IMR-90 (cell line): ENCODE data around the gene PDCD1LG2. TPM values are rescaled to one million over a fixed set of nuclear protein-coding genes. Genes with fewer than 3 reads are reported as not detected.
A peak's percentile ranks its signal among the peaks of the same experiment; 100 is the strongest.

Source experiments
- ATAC-seq: fragments of 200-7000 bp; cut with Tn5 transposase; 2 replicates; pipeline ENCODE4 v1.9.1; 2020; ENCODE audit warnings: low read depth, mild to moderate bottlenecking, moderate library complexity
- BruUV-seq: library from RNA; stranded (reverse); fragments of 400-500 nt; replicated peaks from 2 replicates; lab custom pipeline; 2021; lab: Mats Ljungman, UMichigan
- CTCF ChIA-PET: fragments of 300-600 bp; formaldehyde crosslinking; extraction: SDS; loops from one replicate; lab custom pipeline; 2021; ENCODE audit warnings: antibody characterized with exemption; lab: Yijun Ruan, JAX
- POLR2A ChIA-PET: fragments of 300-600 bp; sonication (Branson Sonifier 250); formaldehyde crosslinking; loops from one replicate; lab custom pipeline; 2022; ENCODE audit warnings: antibody characterized with exemption; ENCODE audit not compliant: unreplicated experiment; lab: Charles Lee
- DNase-seq: peaks from one replicate; pipeline ENCODE4 v3.0.0; 2013
- H2AFZ ChIP-seq: replicated peaks from 2 replicates; pipeline ENCODE3; 2013; ENCODE audit warnings: low read length, mild to moderate bottlenecking; ENCODE audit not compliant: poor library complexity
- H2AK5ac ChIP-seq: 2 replicates; pipeline ENCODE4 v1.6.1; 2013; ENCODE audit warnings: low read depth, low read length, inconsistent platforms
- H2AK9ac ChIP-seq: replicated peaks from 2 replicates; pipeline ENCODE3; 2013; ENCODE audit warnings: mild to moderate bottlenecking, low read depth, low read length, moderate library complexity; ENCODE audit not compliant: poor library complexity
- H2BK120ac ChIP-seq: 2 replicates; pipeline ENCODE4 v1.6.1; 2013; ENCODE audit warnings: low read depth, low read length, inconsistent platforms
- H2BK15ac ChIP-seq: 3 replicates; pipeline ENCODE4 v1.6.1; 2013; ENCODE audit warnings: low read depth, low read length, inconsistent platforms
- H2BK20ac ChIP-seq: 2 replicates; pipeline ENCODE4 v1.6.1; 2013; ENCODE audit warnings: low read depth, mild to moderate bottlenecking, inconsistent platforms, low read length, moderate library complexity
- H2BK5ac ChIP-seq: 2 replicates; pipeline ENCODE4 v1.6.1; 2013; ENCODE audit warnings: mild to moderate bottlenecking, low read depth, low read length, inconsistent platforms; ENCODE audit not compliant: poor library complexity, severe bottlenecking
- H3K14ac ChIP-seq: replicated peaks from 2 replicates; pipeline ENCODE4 v1.6.1; 2013; ENCODE audit warnings: low read depth, low read length, inconsistent platforms
- H3K18ac ChIP-seq: 2 replicates; pipeline ENCODE4 v1.6.1; 2013; ENCODE audit warnings: low read depth, low read length, control low read depth
- H3K23ac ChIP-seq: 2 replicates; pipeline ENCODE4 v1.6.1; 2013; ENCODE audit warnings: low read depth, low read length, inconsistent platforms
- H3K27ac ChIP-seq: 2 replicates; pipeline ENCODE4 v1.5.1; 2013; ENCODE audit warnings: mild to moderate bottlenecking, control low read depth, low read length; ENCODE audit not compliant: insufficient read depth
- H3K27me3 ChIP-seq: 2 replicates; pipeline ENCODE4 v1.6.1; 2013; ENCODE audit warnings: low read length; ENCODE audit not compliant: control insufficient read depth, insufficient read depth
- H3K36me3 ChIP-seq: 2 replicates; pipeline ENCODE4 v1.6.1; 2013; ENCODE audit warnings: low read length, mixed read lengths; ENCODE audit not compliant: control insufficient read depth, insufficient read depth
- H3K4ac ChIP-seq: 2 replicates; pipeline ENCODE4 v1.6.1; 2013; ENCODE audit warnings: low read depth, low read length, inconsistent platforms
- H3K4me1 ChIP-seq: 2 replicates; pipeline ENCODE4 v1.6.1; 2013; ENCODE audit warnings: low read length, mixed read lengths; ENCODE audit not compliant: control insufficient read depth, insufficient read depth
- H3K4me2 ChIP-seq: 2 replicates; pipeline ENCODE4 v1.6.1; 2013; ENCODE audit warnings: low read depth, mild to moderate bottlenecking, control low read depth, low read length, moderate library complexity
- H3K4me3 ChIP-seq: 2 replicates; pipeline ENCODE4 v1.5.1; 2013; ENCODE audit warnings: low read depth, mild to moderate bottlenecking, control low read depth, low read length, moderate library complexity; ENCODE audit not compliant: insufficient read depth
- H3K56ac ChIP-seq: 2 replicates; pipeline ENCODE4 v1.6.1; 2013; ENCODE audit warnings: low read length, inconsistent platforms; ENCODE audit not compliant: insufficient read depth; ENCODE audit errors: extremely low read depth
- H3K79me1 ChIP-seq, 2 experiments: 2 replicates each; pipeline ENCODE4 v1.6.1; 2013; ENCODE audit warnings: low read length in 2 of 2, inconsistent platforms in 1 of 2, low read depth in 1 of 2
- H3K9ac ChIP-seq: 2 replicates; pipeline ENCODE4 v1.6.1; 2013; ENCODE audit warnings: low read depth, low read length, control low read depth
- H3K9me1 ChIP-seq: 2 replicates; pipeline ENCODE4 v1.6.1; 2013; ENCODE audit warnings: low read length, inconsistent platforms; ENCODE audit not compliant: insufficient read depth
- H3K9me3 ChIP-seq: 2 replicates; pipeline ENCODE4 v1.6.1; 2013; ENCODE audit warnings: low read length; ENCODE audit not compliant: control insufficient read depth, insufficient read depth
- H4K20me1 ChIP-seq: 2 replicates; pipeline ENCODE4 v1.6.1; 2013; ENCODE audit warnings: low read length, inconsistent platforms; ENCODE audit not compliant: insufficient read depth
- H4K5ac ChIP-seq: 2 replicates; pipeline ENCODE4 v1.6.1; 2013; ENCODE audit warnings: mild to moderate bottlenecking, low read depth, low read length, control low read depth
- H4K8ac ChIP-seq, 2 experiments: 2 replicates each; pipeline ENCODE4 v1.6.1; 2013; ENCODE audit warnings: low read depth in 2 of 2, low read length in 2 of 2, control low read depth in 1 of 2, inconsistent platforms in 1 of 2
- H4K91ac ChIP-seq: 2 replicates; pipeline ENCODE4 v1.6.1; 2013; ENCODE audit warnings: low read depth, low read length, inconsistent platforms; ENCODE audit not compliant: insufficient read depth
- NFE2L2 ChIP-seq: fragments of 150-350 bp; IDR thresholded peaks from 2 replicates; pipeline ENCODE4 v1.6.1; 2016; ENCODE audit warnings: low read depth, mild to moderate bottlenecking, low read length
- POLR2A ChIP-seq: IDR thresholded peaks from 2 replicates; pipeline ENCODE4 v1.6.1; 2012; ENCODE audit warnings: mild to moderate bottlenecking, low read depth, low read length
- WGBS, 2 experiments: methylation state at CpG; one replicate each; pipeline versions ENCODE4 v1.1.5 to v1.1.7; 2013; ENCODE audit warnings: missing lambda C conversion rate in 2 of 2; ENCODE audit not compliant: insufficient read length in 1 of 2; ENCODE audit errors: extremely low coverage in 2 of 2; 5-methylcytosine and 5-hydroxymethylcytosine counted together
- dilution Hi-C: fragments of 300-500 bp; cut with HindIII; formaldehyde crosslinking; loops from one replicate; pipeline ENCODE4 v1.14.3; 2018; ENCODE audit warnings: low sequenced_read_pairs; ENCODE audit not compliant: unreplicated experiment
- in situ Hi-C: fragments of 300-500 bp; cut with MboI; formaldehyde crosslinking; loops from 3 replicates; pipeline ENCODE4 v1.14.3; 2019; ENCODE audit warnings: low sequenced_read_pairs, inconsistent platforms, mixed read lengths
- intact Hi-C: fragments of 100-400 bp; cut with micrococcal nuclease; formaldehyde crosslinking; loops from 2 replicates; pipeline ENCODE4 v1.10.0; 2022
- polyA plus RNA-seq, 3 experiments: library from polyadenylated mRNA; depleted of rRNA; stranded (reverse); fragments of >200 nt; gene quantifications; 2 replicates each; pipeline ENCODE4 v1.2.3, GENCODE V29; 2012; ENCODE audit warnings: low replicate concordance in 1 of 3
- total RNA-seq: library from RNA; depleted of rRNA; stranded (reverse); fragments of >200 nt; gene quantifications from 2 replicates; pipeline ENCODE4 v1.2.3, GENCODE V29; 2012

The PDCD1LG2 gene
- total and polyA plus RNA-seq, 2 of the 4 experiments (the other 2 are of a cell fraction) = 17.5 to 33.3 TPM

GRCh38 chr9:5511476-5511875 lies 1.1 kb downstream of the PDCD1LG2 start:
- H3K36me3 ChIP-seq = no peaks in the 10 kb centered on the region; the same call in 1 of the 2 replicates
- DNase-seq (no peak), ATAC-seq (0 out of 2 replicates have a peak, but pooled peaks have one; percentile 2)
- H4K8ac ChIP-seq = peak overlapping the region; percentile 95 to 98
- H3K27me3 ChIP-seq = no peaks in the 10 kb centered on the region
- peak overlapping the region; percentile 52; the same call in 1 of the 2 replicates for H3K4me3 ChIP-seq
- peak overlapping the region; percentile 99 for H2BK5ac ChIP-seq
- BruUV-seq = no TSS peak
- H3K4ac ChIP-seq = peak overlapping the region; percentile 96
- H2BK15ac ChIP-seq = peak overlapping the region; percentile 94
- peak overlapping the region; percentile 100 for H3K56ac ChIP-seq
- ChIA-PET POLR2A (interaction anchor here (1.5 to 2.0 kb wide), 3 partner anchors 61 to 76 kb away, joined by 5 to 11 read pairs (median 9); partner anchors contain the start of gene CD274), CTCF (interaction anchor here (0.6 to 0.9 kb wide), 2 partner anchors 79 to 325 kb away, joined by 3 read pairs; no protein-coding TSS in a partner anchor)
- peak overlapping the region; percentile 76 for H4K5ac ChIP-seq
- no peak for TF ChIP-seq POLR2A
- no peak for TF ChIP-seq NFE2L2
- no peaks in the 10 kb centered on the region for H3K9me3 ChIP-seq
- H2BK20ac ChIP-seq = peak overlapping the region; percentile 91
- peaks cover 23% of the 10 kb centered on the region for H3K4me1 ChIP-seq
- in situ Hi-C loops = loop anchor here (5.0 kb wide), 1 partner anchor 76 kb away; no protein-coding TSS in a partner anchor
- no peak overlapping the region for H2AFZ ChIP-seq
- peaks cover 43 to 53% of the 10 kb centered on the region in 2 experiments; a peak in 3 of 4 replicates for H3K79me1 ChIP-seq
- H3K4me2 ChIP-seq = peak overlapping the region; percentile 87
- peak overlapping the region; percentile 82 for H3K18ac ChIP-seq
- peak overlapping the region; percentile 99 for H4K91ac ChIP-seq
- H4K20me1 ChIP-seq = no peaks in the 10 kb centered on the region
- H3K9ac ChIP-seq = peak overlapping the region; percentile 83
- WGBS, 2 experiments = 100% methylated on average over 1 of the region's 1 CpG; no CpG with 5 or more reads in 1 of the 2 experiments
- H2BK120ac ChIP-seq = peak overlapping the region; percentile 98
- peak overlapping the region; percentile 80 for H2AK9ac ChIP-seq
- H3K23ac ChIP-seq = peak overlapping the region; percentile 94
- H2AK5ac ChIP-seq = peak overlapping the region; percentile 56
- peak overlapping the region; percentile 93 for H3K14ac ChIP-seq
- dilution Hi-C loops = no loop called here
- intact Hi-C loops = loop anchor here (2.0 kb wide), 1 partner anchor 57 kb away; no protein-coding TSS in a partner anchor
- H3K27ac ChIP-seq = peak overlapping the region; percentile 94
- H3K9me1 ChIP-seq = peaks cover 16% of the 10 kb centered on the region
